Gastroesophageal sphincter (tissue), 4 donors: ENCODE results near the gene UGCG. TPM values are rescaled to one million over a fixed set of nuclear protein-coding genes. Genes with fewer than 3 reads are reported as not detected.

Experiments
- ATAC-seq: fragments of 150-250 bp; one replicate; pipeline ENCODE4 v1.9.1; 2016; ENCODE audit warnings: mild to moderate bottlenecking, moderate library complexity
- H3K27ac ChIP-seq, 4 donors: fragments of 200-600 bp; sonication (generic) in 3 of 4; 1 replicate in 3 of 4; 2 replicates in 1 of 4; pipeline ENCODE4 v1.5.1; 2016 to 2019
- H3K27me3 ChIP-seq: fragments of 200-600 bp; sonication (generic); one replicate; pipeline ENCODE4 v1.5.1; 2019
- H3K36me3 ChIP-seq, 2 donors: fragments of 200-600 bp; sonication (generic); one replicate each; pipeline ENCODE4 v1.5.1; 2019; ENCODE audit warnings: control low read depth in 1 of 2
- H3K4me1 ChIP-seq, 3 donors: fragments of 200-600 bp; sonication (generic); 1 replicate in 2 of 3; 2 replicates in 1 of 3; pipeline ENCODE4 v1.5.1; 2016 to 2019; ENCODE audit warnings: control low read depth in 2 of 3
- H3K4me3 ChIP-seq, 2 donors: fragments of 200-600 bp; sonication (generic); one replicate each; pipeline ENCODE4 v1.5.1; 2019; ENCODE audit warnings: mild to moderate bottlenecking in 1 of 2, moderate library complexity in 1 of 2
- H3K9me3 ChIP-seq, 3 donors: fragments of 200-600 bp; sonication (generic); one replicate each; pipeline ENCODE4 v1.5.1; 2017 to 2019; ENCODE audit warnings: control low read depth in 2 of 3
- EP300 ChIP-seq: sonication (generic); formaldehyde crosslinking; IDR thresholded peaks from one replicate; pipeline ENCODE4 v1.6.1; 2017; ENCODE audit warnings: antibody characterized with exemption, mild to moderate bottlenecking
- POLR2A ChIP-seq, 2 donors: fragments of 450-650 bp; IDR thresholded peaks; one replicate each; pipeline ENCODE4 v1.6.1; 2017; ENCODE audit warnings: antibody characterized with exemption in 2 of 2, mild to moderate bottlenecking in 2 of 2, moderate library complexity in 1 of 2
- POLR2AphosphoS5 ChIP-seq: sonication (generic); formaldehyde crosslinking; IDR thresholded peaks from one replicate; pipeline ENCODE4 v1.6.1; 2017; ENCODE audit warnings: antibody characterized with exemption
- WGBS, 2 donors: methylation state at CpG; one replicate each; pipeline ENCODE4 v1.1.5; 2018; ENCODE audit warnings: low coverage in 1 of 2; 5-methylcytosine and 5-hydroxymethylcytosine counted together
- total RNA-seq, 4 donors: library from RNA; depleted of rRNA; stranded (reverse); fragments of >200 nt; gene quantifications; one replicate each; pipeline ENCODE4 v1.1.0, GENCODE V29; 2016
- TF ChIP-seq, protein P1 (sequence below), 4 experiments: fragments of 200-600 bp in 2 of 4; fragments of 450-650 bp in 2 of 4; sonication (generic) in 1 of 4; IDR thresholded peaks; one replicate each; pipeline ENCODE4 v1.5.1; 2017 to 2019; ENCODE audit warnings: antibody characterized with exemption in 4 of 4, mild to moderate bottlenecking in 2 of 4, moderate library complexity in 2 of 4

The UGCG gene
- total RNA-seq, 4 donors from 2014 or later: 30.0 to 52.6 (median 43.2) TPM

DNA sequence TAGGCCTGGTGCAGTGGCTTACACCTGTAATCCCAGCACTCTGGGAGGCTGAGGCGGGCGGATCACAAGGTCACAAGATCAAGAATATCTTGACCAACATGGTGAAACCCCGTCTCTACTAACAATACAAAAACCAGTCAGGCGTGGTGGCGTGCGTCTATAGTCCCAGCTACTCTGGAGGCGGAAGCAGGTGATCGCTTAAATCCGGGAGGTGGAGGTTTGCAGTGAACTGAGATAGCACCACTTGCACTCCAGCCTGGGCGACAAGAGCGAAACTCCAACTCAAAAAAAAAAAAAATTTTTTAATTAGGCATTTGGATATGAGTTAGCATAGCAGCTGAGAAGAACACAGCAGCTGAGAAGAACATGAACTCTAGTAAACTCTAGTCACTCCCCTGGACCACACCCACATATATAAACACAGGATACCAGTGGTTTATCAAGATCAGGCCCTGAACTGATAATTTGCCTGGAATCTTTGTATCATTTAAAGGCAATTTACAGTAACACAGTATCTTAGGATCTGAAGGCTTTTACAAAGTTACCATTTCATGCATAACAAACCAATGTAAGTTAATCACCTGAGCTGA, 4.6 kb upstream of the UGCG start:
- Histone ChIP-seq H3K4me1 (peaks cover 0 to 12% (median 4%) of the 10 kb centered on the region in 3 donors), H3K4me3 (no peak overlapping the region), H3K27ac (no peak overlapping the region), H3K27me3 (no peaks in the 10 kb centered on the region), H3K9me3 (no peaks in the 10 kb centered on the region), H3K36me3 (no peaks in the 10 kb centered on the region)
- 73 to 81% methylated on average over 3 to 6 of the region's 11 CpGs for WGBS, 2 donors
- TF ChIP-seq POLR2AphosphoS5: no peak
- TF ChIP-seq, protein P1, sequence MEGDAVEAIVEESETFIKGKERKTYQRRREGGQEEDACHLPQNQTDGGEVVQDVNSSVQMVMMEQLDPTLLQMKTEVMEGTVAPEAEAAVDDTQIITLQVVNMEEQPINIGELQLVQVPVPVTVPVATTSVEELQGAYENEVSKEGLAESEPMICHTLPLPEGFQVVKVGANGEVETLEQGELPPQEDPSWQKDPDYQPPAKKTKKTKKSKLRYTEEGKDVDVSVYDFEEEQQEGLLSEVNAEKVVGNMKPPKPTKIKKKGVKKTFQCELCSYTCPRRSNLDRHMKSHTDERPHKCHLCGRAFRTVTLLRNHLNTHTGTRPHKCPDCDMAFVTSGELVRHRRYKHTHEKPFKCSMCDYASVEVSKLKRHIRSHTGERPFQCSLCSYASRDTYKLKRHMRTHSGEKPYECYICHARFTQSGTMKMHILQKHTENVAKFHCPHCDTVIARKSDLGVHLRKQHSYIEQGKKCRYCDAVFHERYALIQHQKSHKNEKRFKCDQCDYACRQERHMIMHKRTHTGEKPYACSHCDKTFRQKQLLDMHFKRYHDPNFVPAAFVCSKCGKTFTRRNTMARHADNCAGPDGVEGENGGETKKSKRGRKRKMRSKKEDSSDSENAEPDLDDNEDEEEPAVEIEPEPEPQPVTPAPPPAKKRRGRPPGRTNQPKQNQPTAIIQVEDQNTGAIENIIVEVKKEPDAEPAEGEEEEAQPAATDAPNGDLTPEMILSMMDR (IDR thresholded peaks at IDR 0.05): no peak
- ATAC-seq: no peak

DNA sequence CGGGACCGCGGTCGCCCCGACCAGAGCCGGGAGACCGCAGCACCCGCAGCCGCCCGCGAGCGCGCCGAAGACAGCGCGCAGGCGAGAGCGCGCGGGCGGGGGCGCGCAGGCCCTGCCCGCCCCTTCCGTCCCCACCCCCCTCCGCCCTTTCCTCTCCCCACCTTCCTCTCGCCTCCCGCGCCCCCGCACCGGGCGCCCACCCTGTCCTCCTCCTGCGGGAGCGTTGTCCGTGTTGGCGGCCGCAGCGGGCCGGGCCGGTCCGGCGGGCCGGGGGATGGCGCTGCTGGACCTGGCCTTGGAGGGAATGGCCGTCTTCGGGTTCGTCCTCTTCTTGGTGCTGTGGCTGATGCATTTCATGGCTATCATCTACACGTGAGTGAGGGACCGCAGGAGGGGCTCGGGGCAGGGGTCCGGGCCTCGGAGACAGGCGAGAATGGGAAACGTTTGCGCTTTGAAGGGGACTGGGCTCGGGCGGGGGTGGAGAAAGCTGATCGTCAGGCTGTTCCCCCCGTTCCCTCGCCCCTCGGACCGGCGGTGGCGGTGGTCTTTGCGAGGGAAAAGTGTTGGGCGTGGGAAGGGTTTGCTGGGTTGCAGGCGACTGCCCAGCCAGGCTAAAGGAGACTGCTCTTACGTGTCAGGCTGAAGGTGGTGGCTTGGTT, 457 bp downstream of the UGCG start:
- ATAC-seq: peak; percentile 82
- WGBS, 2 donors: 0% methylated on average over 1 of the region's 68 CpGs
- no peak for TF ChIP-seq EP300
- peak; percentile 6 for TF ChIP-seq POLR2AphosphoS5
- TF ChIP-seq POLR2A (IDR thresholded peaks at IDR 0.05): no peak
- TF ChIP-seq, protein P1 (IDR thresholded peaks at IDR 0.05): peak in 1 of 4 experiments; percentile 53
- Histone ChIP-seq H3K9me3 (no peaks in the 10 kb centered on the region), H3K36me3 (no peaks in the 10 kb centered on the region), H3K27me3 (no peaks in the 10 kb centered on the region), H3K4me1 (peaks cover 9 to 49% (median 30%) of the 10 kb centered on the region in 3 donors), H3K4me3 (peak overlapping the region; percentile 86 to 94), H3K27ac (peak overlapping the region; percentile 59 to 96 (median 91))

DNA sequence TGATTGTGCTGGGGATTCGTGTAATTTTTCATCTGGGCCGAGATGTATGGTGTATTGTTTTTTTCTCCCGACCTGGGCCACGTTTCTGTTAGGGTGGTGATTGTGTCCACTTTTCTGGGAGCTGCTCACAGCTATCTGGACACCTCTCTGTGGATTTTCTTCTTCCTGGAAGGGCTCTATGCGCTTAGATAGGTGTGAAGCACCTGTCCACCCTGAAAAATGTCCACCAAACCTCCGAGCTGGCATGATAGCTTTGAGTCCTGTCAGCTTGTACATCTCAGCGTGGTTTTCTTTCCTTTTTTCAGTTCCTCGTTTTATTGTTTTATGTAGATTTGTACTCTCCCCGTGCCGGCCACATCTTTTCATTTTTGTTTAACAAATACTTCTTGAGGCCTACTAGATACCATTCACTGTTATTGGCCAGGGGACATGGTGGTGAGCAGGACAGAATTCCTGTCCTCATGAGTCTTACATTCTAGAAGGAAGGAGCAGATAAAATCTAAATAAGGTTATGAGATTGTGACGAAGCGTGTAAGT, 1.1 kb downstream of the UGCG start:
- Histone ChIP-seq H3K9me3 (no peaks in the 10 kb centered on the region), H3K27ac (peak overlapping the region; percentile 59 to 96 (median 91)), H3K27me3 (no peaks in the 10 kb centered on the region), H3K4me3 (peak overlapping the region; percentile 86 to 94), H3K36me3 (no peaks in the 10 kb centered on the region), H3K4me1 (peaks cover 11 to 55% (median 33%) of the 10 kb centered on the region in 3 donors)
- WGBS, 2 donors: 4 to 7% methylated on average over 9 to 11 of the region's 12 CpGs
- ATAC-seq: no peak
- TF ChIP-seq, protein P1 (IDR thresholded peaks at IDR 0.05): no peak
- TF ChIP-seq POLR2A (IDR thresholded peaks at IDR 0.05) (no peak), EP300 (no peak), POLR2AphosphoS5 (no peak)

DNA sequence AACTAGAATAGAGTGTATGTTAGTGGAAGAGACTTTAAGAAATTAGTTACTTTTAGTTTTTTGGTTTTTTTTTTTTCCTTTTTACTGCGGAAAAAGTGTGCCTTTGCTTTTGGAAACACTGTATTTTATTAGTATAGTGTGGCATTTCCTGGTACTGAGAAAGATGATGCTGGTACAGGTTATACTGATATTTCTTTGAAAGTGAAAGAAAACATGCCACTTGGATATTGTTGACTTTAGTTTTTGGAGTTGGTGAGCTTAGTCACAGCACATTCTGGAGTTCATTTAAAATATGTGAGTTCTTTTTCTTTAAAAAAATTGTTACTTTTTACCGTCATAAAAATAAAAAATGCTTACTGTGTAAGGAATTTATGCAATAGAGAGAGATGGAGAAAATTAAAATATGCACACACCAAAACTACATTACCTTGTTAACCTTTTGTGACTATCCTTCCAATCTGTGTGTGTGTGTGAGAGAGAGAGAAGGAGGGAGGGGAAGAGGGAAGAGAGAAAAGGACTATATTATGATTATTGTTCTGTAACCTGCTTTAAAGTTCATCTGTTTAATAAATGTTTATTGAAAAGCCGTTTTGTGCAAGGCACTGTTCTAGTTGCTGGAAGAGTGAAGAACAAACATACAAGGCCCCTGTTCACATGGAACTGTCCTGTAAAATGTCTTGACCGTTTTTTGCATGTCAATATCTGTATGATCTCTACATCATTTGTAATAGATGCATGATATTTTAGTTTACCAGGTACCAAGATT, 1.9 kb downstream of the UGCG start:
- 16 to 27% methylated on average over 4 of the region's 4 CpGs for WGBS, 2 donors
- TF ChIP-seq, protein P1 (IDR thresholded peaks at IDR 0.05): no peak
- TF ChIP-seq POLR2A (IDR thresholded peaks at IDR 0.05) (no peak), POLR2AphosphoS5 (no peak), EP300 (no peak)
- H3K27ac ChIP-seq: peak overlapping the region; percentile 59 to 96 (median 91)
- H3K4me1 ChIP-seq: peaks cover 11 to 63% (median 33%) of the 10 kb centered on the region in 3 donors
- no peaks in the 10 kb centered on the region for H3K36me3 ChIP-seq
- no peaks in the 10 kb centered on the region for H3K27me3 ChIP-seq
- H3K9me3 ChIP-seq: no peaks in the 10 kb centered on the region
- no peak for ATAC-seq
- peak overlapping the region; percentile 86 to 94 for H3K4me3 ChIP-seq
